GM18858 (cell line): ENCODE results near the gene FREM1.
"Not testable (repeated sequence)": the region's sequence is repeated elsewhere in the genome, so short reads cannot be mapped to it uniquely, and the experiment has no call there.

Experiments
- ATAC-seq: cut with Tn5 transposase; IDR thresholded peaks from one replicate; pipeline ENCODE4 v1.9.1; 2021; ENCODE audit not compliant: unreplicated experiment

FREM1 gene, protein sequence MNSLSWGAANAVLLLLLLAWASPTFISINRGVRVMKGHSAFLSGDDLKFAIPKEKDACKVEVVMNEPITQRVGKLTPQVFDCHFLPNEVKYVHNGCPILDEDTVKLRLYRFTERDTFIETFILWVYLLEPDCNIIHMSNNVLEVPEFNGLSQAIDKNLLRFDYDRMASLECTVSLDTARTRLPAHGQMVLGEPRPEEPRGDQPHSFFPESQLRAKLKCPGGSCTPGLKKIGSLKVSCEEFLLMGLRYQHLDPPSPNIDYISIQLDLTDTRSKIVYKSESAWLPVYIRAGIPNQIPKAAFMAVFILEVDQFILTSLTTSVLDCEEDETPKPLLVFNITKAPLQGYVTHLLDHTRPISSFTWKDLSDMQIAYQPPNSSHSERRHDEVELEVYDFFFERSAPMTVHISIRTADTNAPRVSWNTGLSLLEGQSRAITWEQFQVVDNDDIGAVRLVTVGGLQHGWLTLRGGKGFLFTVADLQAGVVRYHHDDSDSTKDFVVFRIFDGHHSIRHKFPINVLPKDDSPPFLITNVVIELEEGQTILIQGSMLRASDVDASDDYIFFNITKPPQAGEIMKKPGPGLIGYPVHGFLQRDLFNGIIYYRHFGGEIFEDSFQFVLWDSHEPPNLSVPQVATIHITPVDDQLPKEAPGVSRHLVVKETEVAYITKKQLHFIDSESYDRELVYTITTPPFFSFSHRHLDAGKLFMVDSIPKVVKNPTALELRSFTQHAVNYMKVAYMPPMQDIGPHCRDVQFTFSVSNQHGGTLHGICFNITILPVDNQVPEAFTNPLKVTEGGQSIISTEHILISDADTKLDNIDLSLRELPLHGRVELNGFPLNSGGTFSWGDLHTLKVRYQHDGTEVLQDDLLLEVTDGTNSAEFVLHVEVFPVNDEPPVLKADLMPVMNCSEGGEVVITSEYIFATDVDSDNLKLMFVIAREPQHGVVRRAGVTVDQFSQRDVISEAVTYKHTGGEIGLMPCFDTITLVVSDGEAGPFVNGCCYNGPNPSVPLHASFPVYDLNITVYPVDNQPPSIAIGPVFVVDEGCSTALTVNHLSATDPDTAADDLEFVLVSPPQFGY (N-terminal part only)

DNA sequence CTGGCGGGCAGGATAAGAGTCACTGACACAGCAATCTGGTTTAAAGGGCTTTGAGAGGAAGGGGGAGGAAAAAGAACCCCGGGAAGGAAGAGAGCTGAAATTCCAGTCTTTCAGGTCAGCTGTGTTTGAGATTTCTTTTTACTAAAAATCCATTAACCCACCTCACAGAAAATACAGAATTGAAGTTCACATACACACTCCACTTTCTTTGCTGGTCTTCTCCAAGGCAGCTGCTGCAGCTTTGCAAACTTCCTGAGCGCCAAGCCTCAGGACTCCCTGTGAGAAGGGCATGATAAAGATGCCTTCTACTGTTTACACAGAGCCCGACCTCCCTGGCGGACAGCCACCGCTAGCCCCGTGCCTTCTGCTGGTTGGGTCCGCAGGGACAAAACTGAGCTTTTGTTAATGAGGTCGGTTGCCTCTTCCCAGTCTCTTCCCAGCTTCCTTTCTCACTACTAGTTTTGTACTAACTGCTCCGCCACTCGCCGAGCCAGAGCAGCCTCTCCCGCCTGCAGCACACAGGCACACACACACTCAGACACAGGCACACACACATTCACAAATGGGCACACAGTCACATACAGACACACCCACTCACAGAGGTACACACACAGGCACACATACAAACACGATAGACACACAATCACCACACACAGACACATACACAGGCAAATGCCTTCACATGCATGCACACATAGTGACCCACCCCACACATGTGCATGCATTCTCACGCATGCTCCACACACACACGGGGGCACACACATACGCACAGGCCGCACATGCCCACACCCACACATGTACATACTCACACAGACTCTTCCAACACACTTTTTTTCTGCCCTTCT, at the start of gene FREM1:
TSS of gene FREM1 (minus strand) at position 468 of the 845 bp plus-strand sequence. CDS start 41,451 bp downstream, outside the sequence.
- no peak for ATAC-seq

DNA sequence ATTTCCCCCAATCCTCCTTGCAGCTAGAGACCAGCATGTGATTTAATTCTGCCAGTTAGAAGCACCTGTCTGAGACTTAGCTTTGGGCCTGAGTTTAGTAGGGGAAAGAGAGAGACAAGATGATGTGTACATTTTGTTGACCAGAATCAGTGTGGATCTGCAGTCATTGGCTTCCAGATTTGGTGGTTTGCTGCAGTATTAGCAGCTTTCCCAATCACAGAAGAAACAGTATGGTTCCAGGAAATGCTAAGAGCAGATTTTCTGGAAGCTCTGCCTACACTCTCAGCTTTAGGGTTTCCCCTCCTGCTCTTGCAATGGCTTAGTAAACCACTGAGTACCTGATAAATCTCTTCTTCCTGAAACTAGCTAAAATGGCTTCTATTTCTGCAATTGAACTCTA, 48.8 kb upstream of the FREM1 start:
- no peak for ATAC-seq

DNA sequence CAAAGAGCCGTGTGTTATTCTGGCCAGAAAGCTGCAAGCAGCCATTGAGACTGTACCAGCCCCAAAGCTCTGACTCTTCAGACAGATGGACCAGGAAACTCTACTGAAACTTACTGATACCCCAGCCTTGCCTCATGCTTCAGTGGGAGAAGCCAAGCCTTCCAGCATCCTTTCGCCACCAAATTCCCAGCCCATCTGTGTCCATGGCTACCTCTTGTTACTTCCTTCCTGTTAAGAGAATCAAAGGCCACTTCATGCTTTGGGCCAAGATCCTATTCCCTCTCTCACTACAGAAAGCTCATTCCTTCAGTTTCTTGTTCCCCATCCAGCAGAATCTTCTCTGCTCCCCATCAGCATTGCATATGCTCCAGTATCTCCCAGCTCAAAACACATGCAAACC, 46.9 kb upstream of the FREM1 start:
- no peak for ATAC-seq

DNA sequence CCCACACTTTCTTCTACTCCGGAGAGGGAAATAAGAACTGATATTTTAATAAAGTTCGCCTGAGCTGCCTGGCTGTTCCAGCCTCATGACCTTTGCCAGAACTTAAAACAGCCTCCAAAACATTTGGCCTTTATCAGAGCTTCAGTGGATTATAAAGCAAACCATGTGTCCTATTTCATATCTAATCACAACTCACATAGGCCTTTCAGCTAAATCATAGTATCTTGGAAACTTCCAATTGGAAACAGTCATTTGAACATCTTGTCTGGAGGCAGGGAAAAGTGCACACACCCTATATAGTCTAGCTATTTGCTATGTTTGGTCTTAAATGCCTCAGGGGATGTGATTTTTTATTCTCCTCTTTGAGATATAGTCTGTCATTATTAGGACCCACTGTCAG, 46.0 kb upstream of the FREM1 start:
- ATAC-seq, result no peak

DNA sequence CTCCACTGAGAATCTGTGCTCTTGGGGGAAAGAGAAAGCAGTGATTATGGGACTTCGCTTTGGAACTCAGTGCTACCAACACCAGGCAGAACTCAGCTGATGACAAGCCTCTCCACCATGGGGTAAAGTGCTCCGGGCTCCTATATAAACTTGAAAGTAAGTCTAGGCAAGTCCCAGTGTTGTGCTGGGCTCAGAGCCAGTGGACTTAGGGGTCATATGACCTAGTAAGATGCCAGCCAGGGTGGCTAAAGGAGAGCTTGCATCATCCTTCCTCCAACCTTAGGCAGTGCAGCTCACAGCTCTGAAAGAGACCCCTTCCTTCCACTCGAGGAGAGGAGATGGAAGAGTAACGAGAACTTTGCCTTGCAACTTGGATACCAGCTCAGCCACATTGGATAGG, 35.1 kb upstream of the FREM1 start:
- no peak for ATAC-seq

DNA sequence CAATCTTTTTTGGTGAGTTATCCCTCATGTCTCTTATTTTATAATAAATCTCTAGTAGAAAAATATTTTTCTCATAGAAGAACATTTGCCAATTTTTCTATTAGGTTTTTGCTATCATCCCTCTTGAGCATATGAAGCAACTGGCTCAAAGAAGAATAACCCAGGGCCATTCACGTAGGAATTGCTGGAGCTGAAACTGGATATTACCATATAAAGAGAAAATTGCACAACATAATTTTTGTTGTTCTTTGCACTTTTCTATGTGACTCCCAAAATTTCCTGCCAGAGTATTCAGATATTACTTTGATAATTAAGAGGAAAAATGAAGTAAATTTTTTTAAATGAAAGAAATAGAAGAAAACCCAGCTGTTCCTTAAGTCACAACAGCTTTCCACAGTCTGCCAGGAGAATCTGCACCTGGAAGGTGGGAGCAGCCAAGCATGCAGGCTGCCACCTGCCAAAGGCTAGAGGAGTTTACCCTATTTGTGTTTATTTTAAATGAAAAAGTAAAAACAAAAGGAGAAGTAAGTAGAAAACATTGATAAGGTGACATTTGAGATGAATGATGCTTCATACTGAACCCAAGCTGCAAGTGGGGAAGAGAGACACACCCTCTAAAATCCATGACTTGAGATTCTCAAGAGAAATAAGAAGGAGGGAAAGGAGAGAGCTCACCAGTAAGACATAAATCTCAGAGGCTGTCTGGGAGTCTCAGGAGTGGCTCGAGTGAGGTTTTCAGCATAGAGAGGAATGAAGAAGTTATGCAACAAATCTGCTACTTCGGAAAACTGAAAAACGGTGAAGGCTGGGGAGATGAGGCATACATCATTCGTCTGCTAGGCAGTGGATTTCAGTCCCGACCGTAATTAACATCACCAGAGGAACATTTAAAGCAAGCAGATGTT, 31.5 kb upstream of the FREM1 start:
- ATAC-seq, result no peak

DNA sequence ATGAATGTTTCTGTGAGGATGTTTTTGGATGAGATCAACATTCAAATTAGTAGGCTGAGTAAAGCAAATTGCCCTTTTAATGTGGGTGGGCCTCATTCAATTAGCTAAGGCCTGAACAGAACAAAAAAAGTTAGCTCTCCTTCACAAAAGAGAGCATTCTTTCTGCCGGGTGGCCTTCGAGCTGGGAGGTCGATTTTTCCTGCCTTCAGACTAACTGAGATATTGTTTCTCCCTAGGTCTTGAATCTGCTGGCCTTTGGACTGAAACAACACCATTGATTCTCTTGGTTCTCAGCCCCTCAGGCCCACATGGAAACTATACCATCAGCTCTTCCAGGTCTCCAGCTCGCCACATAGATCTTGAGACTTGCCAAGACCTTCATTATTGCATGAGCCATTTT, 29.1 kb upstream of the FREM1 start:
- no peak for ATAC-seq

DNA sequence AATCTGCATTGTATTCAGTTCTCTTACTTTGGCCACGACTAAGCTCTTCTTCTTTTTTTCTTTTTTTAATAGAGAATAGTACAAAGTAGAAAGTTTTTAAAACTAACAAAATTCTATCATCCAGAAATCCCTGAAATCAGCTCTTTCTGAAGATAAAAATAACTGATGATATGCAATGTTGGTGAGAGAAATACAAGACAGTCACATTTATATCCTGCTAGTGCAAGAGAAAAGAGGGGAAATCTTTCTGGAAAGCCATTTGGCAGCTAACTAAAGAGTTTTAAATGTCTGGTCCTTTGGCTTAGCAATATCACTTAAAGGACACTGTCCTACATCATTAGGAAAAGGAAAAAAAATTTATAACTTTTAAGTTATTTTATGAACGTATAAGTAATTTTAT, 27.0 kb upstream of the FREM1 start:
- ATAC-seq, result no peak

DNA sequence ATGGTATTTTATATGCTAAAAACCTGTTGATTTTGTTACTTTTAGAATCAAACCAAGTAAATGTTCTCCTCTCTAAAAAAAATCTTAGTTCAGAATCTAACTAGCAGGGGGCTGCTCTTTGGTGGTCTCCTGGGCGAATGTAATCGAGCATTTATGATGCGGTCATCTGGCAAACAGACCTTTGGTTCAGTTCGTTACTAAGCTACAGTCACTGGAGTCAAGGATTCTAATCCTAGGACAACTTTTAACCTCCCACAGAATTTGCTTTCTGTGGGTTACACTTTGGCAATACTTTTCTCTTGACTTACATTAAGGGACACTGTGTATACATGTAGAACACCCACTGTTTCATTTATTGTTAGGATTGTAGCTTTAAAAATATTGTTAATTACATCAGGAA, 26.3 kb upstream of the FREM1 start:
- no peak for ATAC-seq

DNA sequence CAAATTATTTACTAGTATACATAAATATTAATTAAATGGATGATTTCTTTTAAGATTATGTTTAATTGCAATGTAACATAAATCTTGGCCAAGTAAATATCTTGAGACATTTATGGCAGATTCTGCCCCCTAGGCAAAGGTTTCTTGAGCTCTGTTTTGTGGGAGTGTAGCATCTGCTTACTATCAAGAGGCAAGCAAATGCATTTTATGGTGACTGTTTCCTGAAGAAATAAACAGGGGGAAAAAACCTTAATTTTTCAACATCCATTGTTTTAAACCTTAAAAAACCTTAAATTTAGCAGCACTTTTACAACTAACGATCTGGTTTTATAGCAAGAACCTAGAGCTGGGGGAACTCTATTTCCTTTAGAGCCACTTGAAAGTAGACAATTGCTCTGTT, 25.7 kb upstream of the FREM1 start:
- no peak for ATAC-seq

DNA sequence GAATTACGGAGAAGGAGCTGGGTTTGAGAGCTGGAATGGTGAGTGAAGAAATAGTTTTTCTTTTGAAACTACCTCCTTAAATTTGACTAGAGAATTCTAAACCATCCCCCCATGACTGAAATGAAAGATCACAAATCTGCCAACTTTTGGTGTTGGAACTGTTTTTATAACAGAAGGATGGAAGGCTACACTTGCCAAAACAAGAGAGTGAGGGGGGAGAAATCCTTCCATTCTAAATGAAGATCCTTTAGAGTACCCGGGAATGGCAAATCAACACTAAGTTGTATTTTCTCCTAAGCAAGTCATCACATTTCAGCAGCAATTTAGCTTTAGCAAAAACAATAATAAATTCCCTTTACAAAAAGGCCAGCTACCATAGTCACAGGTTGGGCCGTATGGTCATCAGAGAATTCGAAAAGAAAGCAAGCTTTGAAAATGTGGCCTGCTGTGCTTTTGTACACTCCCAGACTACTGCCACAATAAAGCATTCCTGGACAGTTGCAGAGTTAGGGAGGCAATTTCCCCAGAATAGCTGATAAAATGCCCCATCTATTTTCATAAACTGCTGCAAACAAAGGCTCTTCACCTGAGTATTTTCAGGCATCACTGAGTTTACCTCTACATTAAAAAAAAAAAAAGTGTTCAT, 25.0 kb upstream of the FREM1 start:
- ATAC-seq, result no peak

DNA sequence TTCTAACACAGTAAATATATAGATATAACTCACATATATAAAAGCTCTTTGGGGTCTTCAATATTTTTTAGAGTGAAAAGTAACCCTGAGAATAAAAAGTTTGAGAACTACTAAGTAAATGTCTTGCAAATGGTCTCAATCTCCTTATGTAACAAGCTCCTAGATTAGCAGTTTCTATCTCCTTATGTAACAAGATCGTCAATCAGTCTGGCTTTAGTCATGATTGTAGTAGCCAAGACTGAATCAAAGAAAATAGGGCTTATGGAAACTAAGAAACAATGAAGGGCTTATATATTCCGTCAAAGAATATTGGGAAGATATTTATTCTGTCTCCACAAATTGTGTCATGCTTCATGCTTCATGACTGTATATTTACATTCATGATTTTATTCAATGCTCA, 22.4 kb upstream of the FREM1 start:
- no peak for ATAC-seq

DNA sequence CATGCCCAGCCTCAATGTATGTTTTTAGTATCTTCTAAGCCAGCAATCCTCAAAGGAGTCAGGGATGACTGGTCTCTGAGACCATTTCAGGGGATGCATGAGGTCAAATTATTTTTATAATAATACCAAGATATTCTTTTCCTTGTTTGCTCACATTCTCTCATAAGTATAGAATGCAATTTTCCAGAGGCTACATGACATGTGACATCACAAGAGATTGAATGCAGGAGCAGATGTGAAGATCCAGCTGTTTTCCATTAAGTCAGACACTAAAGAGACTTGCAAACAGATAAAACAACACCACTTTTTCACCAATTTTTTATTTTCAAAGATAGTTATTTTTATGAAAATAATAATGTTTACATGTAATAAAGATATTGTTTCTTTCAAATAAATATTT, 22.0 kb upstream of the FREM1 start:
- ATAC-seq, result no peak

DNA sequence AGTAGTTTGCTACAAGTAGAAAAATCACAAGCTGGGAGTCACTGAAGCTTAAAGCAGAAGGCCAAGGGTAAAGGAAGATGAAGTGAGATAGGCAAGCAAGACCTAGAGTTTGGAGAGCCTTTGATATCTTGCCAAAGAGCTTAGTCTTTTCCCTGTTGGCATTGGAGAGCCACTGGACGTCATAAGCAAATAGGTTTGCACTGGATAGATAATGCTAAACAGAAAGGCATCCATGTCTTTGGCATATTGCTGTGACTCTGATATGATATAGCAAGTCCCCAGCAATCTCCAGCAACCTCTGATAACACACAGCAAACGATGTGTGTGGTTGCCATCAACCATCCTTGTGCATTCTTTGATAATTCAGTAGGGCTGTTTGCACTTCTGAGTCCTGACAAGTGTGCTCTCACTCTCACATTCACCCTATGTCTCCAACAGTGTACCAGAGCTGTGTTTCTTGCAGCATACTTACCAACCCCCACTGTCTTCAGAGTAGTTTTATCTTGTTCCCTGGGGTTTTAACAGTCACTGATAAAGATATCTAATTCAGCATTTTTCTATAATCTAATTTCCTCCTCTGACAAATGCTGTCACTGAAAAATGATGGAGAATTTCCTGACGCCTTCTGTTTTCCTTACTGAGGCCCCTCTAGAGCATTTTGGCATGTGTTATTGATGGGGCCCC, 16.9 kb upstream of the FREM1 start:
- no peak for ATAC-seq

DNA sequence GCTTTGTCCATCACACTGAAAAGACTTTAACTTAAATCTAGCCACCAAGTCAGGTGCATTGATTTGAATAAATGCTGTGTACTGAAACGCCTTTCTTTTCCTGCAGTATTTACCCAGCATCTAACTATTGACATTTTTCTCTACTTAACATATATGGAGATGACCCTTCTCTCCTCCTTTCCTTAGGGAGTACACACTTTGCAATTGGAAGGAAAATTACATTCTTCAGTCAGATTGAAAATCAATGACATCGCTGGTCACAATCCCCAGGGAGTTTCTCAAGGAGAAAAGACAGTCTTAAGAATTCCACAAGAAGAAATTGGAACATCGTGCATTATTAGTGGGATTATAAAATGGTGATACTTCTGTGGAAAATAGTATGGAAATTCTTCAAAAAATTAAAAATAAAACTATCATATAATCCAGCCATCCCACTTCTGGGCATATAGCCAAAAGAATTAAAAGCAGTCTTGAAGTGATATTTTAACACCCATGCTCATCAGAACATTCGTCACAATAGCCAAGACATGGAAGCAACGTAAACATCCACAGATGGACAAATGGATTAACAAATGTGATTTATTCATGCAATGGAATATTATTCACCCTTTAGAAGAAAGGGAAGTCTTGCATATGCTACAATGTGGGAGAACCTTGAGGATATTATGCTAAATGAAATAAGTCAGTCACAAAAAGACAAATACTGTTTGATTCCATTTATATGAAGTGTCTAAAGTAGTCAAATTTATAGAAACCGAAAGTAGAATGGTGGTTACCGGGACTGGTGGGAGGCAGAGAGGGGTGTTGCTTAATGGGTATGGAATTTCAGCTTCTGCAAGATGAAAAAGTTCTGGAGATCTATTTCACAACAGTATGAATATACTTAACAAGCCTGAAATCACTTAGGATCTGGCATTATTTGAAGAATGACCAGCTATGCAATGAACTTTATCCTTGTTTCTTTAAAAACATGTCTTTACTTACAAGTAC, 14.3 kb upstream of the FREM1 start:
- no peak for ATAC-seq

DNA sequence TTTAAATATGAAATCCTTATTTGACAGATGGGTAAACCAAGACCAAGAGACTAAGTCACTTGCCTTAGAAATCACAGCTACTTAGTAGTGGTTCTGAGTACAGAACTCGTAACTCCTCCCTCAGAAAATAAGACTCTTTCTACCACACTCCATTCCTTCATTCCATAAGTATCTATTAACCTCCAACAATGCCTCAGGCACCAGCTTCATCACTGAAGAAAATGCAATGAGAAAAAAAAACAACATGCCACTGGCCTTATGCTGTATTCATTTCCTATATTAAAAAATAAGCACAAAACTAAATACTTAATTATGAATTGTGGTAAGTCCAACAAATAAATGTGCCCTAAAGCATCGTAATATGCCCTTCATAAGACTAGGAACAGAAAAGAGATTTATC, 13.5 kb upstream of the FREM1 start:
- no peak for ATAC-seq

DNA sequence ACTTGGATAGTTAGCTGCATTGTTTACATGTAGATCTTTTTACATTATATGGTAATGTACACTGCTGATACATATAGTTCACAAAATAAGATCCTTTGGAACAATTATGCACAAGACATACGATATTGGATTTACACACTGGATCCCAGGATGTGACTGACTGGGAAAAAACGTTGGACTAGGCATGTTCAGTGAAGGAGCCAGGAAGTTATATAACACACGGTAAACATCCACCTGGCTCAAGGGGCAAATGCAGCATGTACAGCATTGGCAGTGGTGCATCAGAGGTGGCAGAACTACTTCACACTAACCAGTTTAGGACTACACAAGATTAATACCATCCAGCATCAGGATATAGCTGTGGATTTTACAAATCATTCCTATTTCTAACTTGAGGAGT, 10.6 kb upstream of the FREM1 start:
- not testable (repeated sequence) for ATAC-seq

DNA sequence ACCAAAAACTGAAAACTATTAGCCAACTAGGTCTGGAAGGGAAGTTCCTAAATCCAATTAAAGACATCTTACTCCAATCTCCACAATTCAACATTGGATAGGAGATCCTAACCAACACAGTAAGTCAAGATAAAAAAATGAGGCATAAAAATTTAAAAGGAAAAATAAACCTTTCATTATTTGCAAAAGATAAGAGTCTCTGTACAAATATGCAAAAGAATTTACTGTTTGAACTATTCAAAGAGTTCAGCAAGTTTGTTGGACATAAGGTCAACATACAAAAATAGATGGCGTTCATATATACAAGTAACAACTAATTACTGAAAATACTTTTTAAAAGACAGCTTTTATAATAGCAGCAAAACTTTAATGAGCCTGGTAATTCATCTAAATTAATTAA, 3.1 kb upstream of the FREM1 start:
- no peak for ATAC-seq
